GM18508 (cell line): Measurements from ENCODE around the gene QRFPR.
"Not testable (repeated sequence)": the region's sequence is repeated elsewhere in the genome, so short reads cannot be mapped to it uniquely, and the experiment has no call there.

Source experiments
- ATAC-seq: cut with Tn5 transposase; IDR thresholded peaks from one replicate; pipeline ENCODE4 v1.9.1; 2021; ENCODE audit warnings: moderate number of reproducible peaks; ENCODE audit not compliant: insufficient read depth, unreplicated experiment

The QRFPR gene

DNA sequence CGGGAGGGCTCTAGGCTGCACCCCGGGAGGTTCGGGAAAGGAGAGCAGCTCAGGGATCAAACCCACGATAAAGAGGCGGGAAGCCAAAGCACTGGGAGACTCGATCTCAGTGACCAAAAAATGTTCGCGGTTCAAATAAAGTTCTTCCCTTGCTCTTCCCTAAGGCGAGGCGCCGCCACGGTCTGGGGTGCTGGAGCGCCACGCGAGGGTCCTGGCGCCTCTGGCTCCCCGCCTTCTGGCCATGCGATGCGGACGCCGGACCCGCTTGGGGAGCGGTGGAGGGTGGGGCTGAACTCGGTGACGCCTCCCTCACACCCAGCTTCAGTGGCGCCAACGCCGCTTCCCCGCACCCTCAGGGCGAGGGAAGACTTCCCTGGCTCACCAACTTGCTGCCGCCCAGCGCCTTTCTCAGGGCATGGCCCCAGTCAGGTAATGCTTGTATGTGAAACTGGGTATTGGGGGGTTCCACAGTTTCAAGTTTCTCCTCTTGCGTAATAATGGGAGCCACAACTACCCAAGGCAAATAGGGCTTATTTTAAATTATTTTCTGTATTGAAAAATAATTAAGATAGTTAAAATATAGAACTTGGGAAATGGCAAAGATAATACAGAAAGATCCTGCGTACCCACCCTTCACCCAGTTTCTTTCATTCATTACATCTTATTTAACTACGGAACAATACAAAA, at the start of gene QRFPR:
TSS of gene QRFPR (minus strand) at position 243 of the 687 bp plus-strand sequence. CDS start 371 bp downstream, outside the sequence.
- no peak for ATAC-seq

DNA sequence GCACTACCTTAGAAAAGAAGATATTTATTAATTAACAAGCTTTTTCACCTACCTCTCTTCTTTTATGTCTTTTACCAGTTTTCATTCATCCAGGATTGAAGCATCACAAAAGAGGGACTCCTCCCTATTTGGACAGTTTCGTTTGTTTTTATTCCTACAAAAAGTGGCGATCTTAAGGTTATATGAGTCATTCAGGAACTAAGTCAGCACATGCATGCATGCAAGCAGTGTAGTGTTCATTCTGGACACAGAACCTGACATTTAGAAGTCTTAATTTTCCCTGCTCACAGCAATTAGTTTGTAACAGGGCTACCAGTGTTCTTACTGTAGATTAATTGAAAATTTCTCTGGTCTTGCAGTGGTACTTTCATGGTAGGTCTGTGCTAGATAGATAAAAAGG, 47.9 kb upstream of the QRFPR start:
- ATAC-seq: no peak

DNA sequence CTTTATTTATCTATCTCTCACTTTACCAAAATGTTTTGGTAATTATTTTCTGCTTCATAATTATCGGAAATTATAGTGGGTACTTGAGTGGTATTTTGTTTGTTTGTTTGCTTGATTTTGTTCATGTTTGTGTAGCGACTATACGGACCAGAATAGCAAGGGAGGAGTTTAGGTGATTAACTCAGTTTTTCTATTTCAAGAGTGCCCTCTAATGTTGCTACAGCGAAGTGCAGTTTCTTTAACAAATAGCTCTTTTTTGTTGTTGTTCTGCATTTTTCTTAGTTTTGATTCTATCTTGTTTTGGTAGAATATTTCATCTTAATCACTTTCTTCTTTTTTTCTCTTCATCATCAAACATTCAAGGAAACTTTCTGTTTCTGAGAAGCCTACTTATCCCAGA, 40.8 kb upstream of the QRFPR start:
- no peak for ATAC-seq

DNA sequence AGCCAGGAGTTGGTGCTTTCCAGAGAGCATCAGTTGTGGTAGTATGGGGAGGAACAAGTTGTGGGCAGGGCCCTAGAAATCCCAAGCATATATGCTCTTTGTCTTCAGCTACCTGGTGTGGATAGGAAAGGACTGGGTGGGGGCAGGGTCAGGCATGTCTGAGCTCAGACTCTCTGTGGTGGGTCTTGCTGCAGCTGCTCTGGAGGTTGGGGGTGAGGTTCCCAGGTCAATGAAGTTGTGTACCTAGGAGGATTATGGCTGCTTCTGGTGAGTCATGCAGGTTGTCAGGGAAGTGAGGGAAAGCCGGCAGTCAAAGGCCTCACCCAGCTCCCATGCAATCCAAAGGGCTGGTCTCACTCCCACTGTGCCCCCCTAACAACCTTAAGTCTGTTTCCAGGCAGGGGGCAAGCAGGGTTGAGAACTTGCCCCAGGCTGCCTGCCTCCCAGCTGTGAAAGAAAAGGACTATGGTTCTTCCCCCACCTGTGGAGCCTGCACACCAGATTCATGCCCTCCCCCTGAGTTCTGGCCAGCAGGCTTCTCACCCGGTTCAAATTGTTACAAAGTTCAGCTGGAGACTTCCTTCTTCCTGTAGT, 30.4 kb upstream of the QRFPR start:
- ATAC-seq: no peak

DNA sequence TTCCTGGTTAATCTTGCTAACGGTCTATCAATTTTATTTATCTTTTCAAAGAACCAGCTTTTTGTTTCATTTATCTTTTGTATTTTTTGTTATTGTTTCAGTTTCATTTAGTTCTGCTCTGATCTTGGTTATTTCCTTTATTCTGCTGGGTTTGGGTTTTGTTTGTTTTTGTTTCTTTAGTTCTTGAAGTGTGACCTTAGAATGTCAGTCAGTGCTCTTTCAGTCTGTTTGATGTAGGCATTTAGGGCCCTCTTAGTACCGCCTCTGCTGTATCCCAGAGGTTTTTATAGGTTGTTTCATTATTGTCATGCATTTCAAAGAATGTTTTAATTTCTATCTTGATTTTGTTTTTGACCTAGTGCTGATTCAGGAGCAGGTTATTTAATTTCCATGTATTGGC, 27.7 kb upstream of the QRFPR start:
- ATAC-seq: not testable (repeated sequence)

DNA sequence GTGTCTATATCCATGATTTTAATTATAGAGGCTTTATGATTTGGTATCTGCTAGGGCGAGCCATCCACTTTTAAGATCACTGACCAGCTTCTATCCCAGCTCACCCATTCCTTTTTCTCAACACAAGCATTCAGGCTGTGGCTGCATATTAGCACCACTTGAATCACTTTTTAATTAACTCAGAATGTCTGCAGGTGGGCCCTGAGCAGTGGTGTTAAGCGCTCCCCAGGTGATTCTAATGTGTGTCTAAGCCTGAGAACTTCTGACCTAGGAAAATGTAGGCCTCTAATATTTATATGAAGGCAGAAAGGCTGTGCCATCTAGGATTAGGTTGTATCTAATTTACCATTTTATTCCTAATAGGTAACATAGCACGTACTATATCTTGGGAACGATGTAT, 19.8 kb upstream of the QRFPR start:
- no peak for ATAC-seq

DNA sequence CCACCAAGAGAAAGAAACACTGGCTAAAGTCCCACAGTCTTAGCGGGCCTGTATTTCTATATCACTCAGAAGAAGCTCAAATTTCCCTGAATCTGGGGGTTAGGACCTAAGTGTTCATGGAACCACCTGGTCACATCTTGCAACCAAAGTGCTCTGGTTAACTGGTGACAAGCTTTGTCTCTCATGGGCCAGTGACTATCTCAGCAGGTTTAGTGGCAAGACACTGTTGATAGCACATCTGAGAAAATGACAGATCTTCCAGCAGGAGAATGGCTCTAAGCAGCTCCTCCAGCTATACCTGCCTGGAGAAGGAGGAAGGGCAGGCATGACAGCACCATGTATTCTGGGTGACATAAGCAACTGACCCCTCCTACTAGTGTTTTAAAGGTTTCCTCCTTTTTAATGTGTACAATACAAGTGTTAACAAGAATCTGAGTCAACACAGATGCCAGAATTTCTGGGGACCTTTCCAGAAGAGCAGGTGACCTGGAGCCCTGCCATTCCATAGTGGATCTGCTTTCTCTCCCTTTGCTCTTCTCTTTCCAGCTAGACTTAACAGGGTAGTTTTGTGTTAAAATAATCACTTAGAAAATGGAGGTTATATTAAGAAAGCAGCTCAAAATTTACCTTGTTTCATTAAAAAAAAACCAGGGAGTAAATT, 17.3 kb upstream of the QRFPR start:
- no peak for ATAC-seq

DNA sequence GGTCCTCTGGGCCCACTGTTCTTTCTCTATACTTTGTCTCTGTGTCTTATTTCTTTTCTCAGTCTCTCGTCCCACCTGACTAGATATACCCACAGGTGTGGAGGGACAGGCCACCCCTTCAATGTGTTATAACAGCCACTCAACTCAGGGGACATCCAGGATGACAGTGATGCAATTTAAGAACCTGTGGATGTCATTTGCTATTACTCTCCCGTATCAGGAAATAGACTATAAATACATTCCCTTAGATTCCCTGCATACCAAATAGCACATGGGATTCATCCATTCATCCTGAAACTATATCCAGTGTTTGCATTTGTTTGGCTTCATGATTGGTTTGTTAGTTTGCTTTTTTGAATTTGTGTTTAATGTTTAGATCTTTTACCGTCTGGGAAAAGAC, 16.6 kb upstream of the QRFPR start:
- ATAC-seq: no peak

DNA sequence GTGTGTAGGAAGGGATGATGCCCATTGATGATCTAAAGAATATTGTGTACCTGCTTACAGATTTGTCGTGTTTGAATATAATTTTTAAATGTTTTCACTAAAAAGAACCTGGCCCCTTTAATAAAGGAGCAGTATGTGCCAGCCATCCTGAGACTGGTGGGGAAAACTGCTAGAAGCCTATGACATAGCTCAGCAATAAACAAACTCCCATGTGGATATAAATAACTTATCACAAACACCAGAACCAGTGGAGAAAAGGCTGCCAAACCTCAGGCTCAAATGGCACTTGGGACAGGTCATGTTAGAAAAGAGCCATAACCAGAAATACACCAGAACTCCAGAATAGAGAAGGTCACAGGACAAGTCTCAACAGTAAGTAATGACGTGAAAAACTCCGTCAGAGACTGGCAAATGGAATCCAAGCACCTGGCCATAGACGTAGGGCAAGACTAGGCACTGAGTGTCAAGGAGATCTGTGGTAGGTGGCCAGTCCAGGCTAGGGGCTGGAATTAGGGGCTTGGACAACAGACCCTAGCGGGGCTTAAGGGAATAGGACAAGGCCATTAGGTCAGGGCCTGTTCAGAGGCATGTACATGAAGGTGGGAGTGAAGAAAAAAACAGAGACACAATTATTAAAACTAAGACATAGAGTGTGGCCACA, 11.7 kb upstream of the QRFPR start:
- ATAC-seq: no peak

DNA sequence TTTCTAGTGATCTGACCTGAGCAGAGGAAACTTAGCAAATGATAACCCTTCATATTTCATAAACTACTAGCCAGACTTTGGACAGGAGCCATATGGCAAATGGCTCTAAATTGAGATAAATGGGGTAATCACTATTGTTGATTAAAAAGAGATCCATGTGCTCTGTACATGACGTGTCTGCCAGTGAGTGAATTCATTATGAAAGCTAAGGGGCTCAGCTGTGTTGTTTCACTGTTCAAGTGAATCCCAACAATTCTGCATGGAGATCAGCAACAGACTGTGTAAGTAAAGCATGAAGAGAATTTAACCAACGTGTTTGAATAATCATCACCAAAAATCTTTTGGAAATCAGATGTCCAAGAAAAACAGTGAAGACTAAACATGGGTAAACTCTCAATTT, 9.5 kb upstream of the QRFPR start:
- ATAC-seq: no peak

DNA sequence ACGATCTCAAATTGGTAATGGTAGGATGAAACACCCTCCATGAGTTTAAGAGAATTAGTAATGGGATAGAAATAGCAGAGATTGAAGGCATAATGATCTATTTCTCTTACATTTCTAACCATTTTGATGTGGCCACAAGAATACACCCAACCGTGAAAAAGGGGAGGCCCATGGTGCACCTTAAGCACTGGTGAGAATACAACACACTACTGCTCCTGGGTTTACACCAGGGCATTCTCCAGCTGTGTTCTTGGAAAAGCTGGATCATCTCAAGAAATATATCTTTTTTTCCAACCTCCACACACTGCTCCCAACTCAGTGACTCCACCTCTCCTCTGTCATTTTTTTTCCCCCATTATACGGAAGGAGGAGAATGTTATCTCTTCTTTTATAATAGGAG, 1.5 kb downstream of the QRFPR start:
- no peak for ATAC-seq

DNA sequence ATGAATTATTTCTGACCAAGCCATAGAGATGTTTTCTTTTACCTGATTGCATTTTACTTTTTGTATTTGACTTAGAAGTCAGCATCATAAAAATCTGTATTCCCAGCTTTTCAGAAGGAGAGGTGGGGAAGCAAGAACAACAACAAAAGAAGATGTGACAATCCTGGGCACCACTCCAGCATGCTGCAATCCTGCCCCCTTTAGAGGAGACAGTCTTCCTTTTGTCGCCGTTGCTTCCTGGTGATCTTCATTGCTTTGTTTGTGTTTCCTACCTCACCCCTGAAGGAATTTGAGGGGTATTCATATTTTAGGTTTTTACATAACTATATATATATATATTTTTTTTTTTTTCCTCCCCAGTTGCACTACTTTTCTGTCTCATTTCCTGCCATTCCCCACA, 3.7 kb downstream of the QRFPR start:
- ATAC-seq: no peak

DNA sequence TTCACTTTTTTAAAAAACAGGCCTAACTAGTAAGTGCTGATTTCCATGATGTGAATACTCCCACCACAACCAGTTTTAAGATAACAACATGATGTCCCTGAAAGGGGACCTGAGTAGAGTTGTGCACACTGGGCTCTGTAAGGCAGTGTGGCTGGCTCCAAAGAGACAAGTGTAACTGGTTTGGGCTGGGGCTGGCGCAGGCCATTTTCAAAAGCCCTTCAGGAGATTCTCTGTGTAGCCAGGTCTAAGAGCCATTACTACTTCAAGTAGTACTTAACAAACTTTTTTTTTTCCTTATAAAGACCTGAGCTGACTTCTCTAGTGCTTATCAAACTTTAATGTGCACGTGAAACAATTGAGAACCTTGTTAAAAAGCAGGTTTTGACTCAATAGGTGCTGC, 4.3 kb downstream of the QRFPR start:
- ATAC-seq: no peak

DNA sequence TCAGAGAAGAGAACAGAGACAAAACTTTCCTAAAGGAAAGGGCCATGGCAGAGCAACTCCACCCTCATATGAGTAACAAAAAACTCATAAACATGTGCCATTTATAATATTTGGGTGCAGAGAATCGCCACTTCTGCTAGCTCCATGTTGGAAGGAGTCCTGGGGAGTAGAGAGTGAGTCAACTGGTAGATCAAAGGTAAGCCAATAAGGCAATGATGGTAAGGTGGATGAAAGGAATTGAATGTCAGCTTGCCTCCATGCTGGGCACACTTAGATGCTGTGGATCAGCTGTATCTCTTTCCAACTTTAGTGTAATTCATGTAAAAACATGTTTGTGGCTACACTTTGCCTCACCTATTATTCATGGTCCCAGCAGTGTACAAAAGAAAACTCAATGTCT, 4.7 kb downstream of the QRFPR start:
- ATAC-seq: no peak

DNA sequence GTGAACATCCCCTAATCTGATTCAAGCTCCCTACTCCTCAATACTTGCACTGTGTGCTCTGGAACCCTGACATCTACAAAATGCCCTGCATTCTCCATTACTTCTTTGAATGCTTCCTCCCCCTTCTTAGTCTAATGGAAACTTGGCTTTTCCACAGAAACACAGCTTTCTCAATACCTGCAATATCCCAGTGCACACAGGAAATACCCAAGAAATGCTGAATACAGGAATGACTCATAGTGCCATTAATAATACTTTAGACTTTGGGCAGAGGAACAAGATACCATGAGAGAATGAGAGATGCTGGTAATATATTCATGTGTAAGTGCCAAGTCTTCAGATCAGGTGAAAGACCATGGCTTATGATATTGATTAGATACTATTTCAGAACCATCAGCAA, 5.6 kb downstream of the QRFPR start:
- no peak for ATAC-seq

DNA sequence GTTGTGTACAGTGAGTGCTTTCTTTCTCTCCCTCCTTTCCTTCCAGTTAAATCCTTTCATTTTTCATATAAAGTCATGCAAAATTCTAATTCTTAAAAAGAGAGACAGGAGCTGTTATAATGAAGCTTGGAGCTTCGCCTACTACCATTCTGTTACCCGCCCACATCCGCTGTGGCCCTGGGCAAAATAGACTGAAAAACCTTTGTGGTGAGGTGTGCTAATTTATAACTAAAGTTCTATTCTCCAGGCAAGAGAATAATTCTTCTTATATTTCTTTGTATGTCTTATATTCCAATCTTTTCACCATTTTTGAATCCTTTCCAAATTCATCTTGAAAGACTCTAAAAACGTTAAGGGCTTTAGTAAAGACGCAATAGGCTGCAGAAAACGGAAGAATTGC, 7.0 kb downstream of the QRFPR start:
- ATAC-seq: no peak

DNA sequence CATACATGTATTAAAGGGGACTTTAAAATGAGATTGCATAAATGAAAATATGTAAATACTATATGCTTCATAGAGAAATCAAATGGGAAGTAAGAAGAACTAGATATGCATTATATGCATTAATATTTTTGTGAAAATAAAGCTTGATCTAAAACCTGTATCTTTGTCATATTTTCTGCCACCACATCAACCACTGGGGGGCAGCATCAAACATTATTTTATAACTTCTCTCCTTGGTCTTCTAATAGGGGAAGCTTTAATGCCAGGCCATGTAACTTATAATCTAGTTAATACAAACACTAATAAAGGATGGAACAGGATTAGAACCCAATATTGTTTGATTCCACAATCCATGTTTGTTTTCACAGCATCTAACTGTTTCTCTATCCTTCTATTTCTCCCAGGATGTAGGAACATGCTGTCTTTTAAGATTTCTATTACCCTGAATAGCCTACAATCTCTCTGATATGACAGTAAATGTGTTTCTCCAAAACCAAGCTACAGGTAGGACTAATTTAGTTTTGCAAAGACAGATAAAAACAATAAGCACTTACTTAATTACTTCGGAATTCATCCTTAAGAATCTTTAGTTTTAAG, 10.0 kb downstream of the QRFPR start:
- ATAC-seq: no peak

DNA sequence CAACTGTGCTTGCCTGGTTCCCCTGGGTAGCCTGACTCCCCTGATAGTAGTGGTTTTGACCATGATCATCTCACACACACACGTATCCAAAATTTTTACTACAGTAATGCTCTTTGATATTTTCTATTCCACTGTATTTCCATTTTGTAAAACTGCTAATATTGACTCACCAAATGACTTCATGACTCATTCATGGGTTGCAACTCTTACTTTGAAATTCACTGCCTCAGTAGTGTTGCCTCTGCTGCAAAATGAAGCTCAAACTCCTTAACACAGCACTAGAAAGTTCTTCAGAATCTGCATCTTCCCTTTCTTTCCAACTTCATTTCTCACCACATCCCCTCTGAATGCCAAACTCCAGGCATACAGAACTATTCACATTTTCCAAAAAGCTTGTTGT, 20.3 kb downstream of the QRFPR start:
- ATAC-seq: no peak

DNA sequence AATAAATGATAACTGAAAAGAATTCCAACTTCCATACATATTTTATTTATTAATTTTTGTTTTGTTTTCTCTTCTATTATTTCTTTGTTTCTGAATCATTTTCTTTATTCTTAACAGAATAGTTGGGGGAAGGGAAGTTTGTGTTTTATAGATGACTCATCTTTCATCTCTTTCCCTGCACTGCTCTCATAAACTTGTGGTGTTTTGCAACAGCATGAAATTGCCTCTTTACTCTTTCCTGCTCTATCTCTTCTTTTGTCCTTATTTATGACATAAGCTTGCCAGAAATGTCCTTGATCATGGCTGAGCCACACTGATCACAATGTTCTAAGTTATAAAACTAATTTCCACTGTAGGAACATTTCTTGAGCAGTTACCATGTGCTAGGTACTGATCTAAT, 22.3 kb downstream of the QRFPR start:
- ATAC-seq: no peak

DNA sequence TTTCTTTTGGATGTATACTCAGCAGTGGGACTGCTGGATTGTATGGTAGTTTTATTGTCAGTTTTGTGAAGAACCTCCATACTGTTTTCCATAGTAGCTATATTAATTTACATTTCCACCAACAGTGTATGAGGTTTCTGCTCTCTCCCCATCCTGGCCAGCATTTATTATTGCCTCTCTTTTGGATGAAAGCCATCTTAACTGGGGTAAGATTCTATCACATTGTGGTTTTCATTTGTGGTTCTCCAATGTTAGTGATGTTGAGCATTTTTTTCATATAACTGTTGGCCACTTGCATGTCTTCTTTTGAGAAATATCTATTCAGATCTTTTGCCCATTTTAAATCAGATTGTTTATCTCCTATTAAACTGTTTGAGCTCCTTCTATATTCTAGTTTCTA, 27.6 kb downstream of the QRFPR start:
- ATAC-seq: no peak

DNA sequence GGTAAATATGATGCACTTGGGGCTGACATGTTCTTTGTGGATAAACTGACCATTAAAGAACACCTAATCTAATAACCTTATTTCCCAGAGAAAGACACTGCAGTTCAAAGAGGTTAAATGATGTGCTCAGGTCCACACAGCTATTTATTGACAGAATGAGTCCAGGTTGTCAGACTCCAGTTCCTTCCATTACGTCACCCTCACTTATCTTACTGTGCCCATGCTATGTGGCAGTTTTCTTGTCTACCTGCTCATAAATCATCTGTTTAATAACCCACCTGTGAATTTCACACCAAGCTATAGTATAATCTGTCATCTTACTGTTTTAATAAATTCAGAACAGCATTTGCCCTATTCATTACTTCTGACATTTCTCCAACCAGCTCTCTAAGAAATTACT, 36.7 kb downstream of the QRFPR start:
- ATAC-seq: no peak
